ENCODE data around the gene KANK2.
A peak's percentile ranks its signal among the peaks of the same experiment; 100 is the strongest.
"Not testable (repeated sequence)": the region's sequence is repeated elsewhere in the genome, so short reads cannot be mapped to it uniquely, and the experiment has no call there.

KANK2 gene

GRCh38 chr19:11137542-11138384 is 59.6 kb downstream of the KANK2 start:
- peak; percentile 78 for DNase-seq (ENCODE audit: low spot score)
- in situ Hi-C loops (cut with MboI; ENCODE audit: low pct_unique_long_range_greater_than_20kb, low sequenced_read_pairs, unreplicated experiment) = no loop called here
- TF ChIP-seq CTCF (IDR thresholded peaks at IDR 0.05; ENCODE audit: extremely low read depth, insufficient read depth, missing control alignments) = peak; percentile 78

- no peak for DNase-seq (ENCODE audit: low spot score)
- in situ Hi-C loops (cut with MboI; ENCODE audit: low pct_unique_long_range_greater_than_20kb, low sequenced_read_pairs, unreplicated experiment) = no loop called here
- TF ChIP-seq CTCF (IDR thresholded peaks at IDR 0.05; ENCODE audit: extremely low read depth, insufficient read depth, missing control alignments) = no peak
Observed at GRCh38 chr19:11136400-11137101, 60.8 kb downstream of the KANK2 start.

- TF ChIP-seq CTCF (IDR thresholded peaks at IDR 0.05; ENCODE audit: extremely low read depth, insufficient read depth, missing control alignments) = no peak
- in situ Hi-C loops (cut with MboI; ENCODE audit: low pct_unique_long_range_greater_than_20kb, low sequenced_read_pairs, unreplicated experiment) = no loop called here
- no peak for DNase-seq (ENCODE audit: low spot score)
Observed at GRCh38 chr19:11131471-11131870, 65.9 kb downstream of the KANK2 start.

GRCh38 chr19:11130824-11131455 is 66.4 kb downstream of the KANK2 start:
- peak; percentile 77 for TF ChIP-seq CTCF (IDR thresholded peaks at IDR 0.05; ENCODE audit: extremely low read depth, insufficient read depth, missing control alignments)
- peak; percentile 80 for DNase-seq (ENCODE audit: low spot score)
- in situ Hi-C loops (cut with MboI; ENCODE audit: low pct_unique_long_range_greater_than_20kb, low sequenced_read_pairs, unreplicated experiment) = no loop called here

GRCh38 chr19:11127905-11128304 is 69.4 kb downstream of the KANK2 start:
- TF ChIP-seq CTCF (IDR thresholded peaks at IDR 0.05; ENCODE audit: extremely low read depth, insufficient read depth, missing control alignments) = no peak

GRCh38 chr19:11125994-11126685 is 71.2 kb downstream of the KANK2 start:
- peak; percentile 71 for DNase-seq (ENCODE audit: low spot score)
- TF ChIP-seq CTCF (IDR thresholded peaks at IDR 0.05; ENCODE audit: extremely low read depth, insufficient read depth, missing control alignments) = peak; percentile 83
- in situ Hi-C loops (cut with MboI; ENCODE audit: low pct_unique_long_range_greater_than_20kb, low sequenced_read_pairs, unreplicated experiment) = loop anchor here (10.0 kb wide), 1 partner anchor 91 kb away; no protein-coding TSS in a partner anchor

More at GRCh38 chr19:11127905-11128304, 69.4 kb downstream of the KANK2 start:
- no peak for DNase-seq (ENCODE audit: low spot score)
- in situ Hi-C loops (cut with MboI; ENCODE audit: low pct_unique_long_range_greater_than_20kb, low sequenced_read_pairs, unreplicated experiment) = loop anchor here (10.0 kb wide), 1 partner anchor 93 kb away; no protein-coding TSS in a partner anchor

GRCh38 chr19:11124157-11124556 is 73.2 kb downstream of the KANK2 start:
- DNase-seq (ENCODE audit: low spot score) = not testable (repeated sequence)
- in situ Hi-C loops (cut with MboI; ENCODE audit: low pct_unique_long_range_greater_than_20kb, low sequenced_read_pairs, unreplicated experiment) = loop anchor here (10.0 kb wide), 1 partner anchor 89 kb away; no protein-coding TSS in a partner anchor

Data from GM13977 (cell line).